OCI-LY7 (cell line): ENCODE results near the gene POLR2M.

ENCODE experiments used
- EZH2phosphoT487 ChIP-seq: fragments of 200-600 bp; sonication (generic); IDR thresholded peaks from 2 replicates; pipeline ENCODE4 v1.6.1; 2018; ENCODE audit warnings: low read depth, borderline replicate concordance, mild to moderate bottlenecking, mixed run types, antibody characterized with exemption, low read length, moderate library complexity, mixed read lengths
- TF ChIP-seq, protein P1 (sequence below): fragments of 200-600 bp; sonication (generic); conservative IDR thresholded peaks from 2 replicates; pipeline ENCODE4 v1.5.1; 2014; ENCODE audit warnings: mild to moderate bottlenecking, antibody characterized with exemption, low read length, moderate library complexity, mixed read lengths

DNA sequence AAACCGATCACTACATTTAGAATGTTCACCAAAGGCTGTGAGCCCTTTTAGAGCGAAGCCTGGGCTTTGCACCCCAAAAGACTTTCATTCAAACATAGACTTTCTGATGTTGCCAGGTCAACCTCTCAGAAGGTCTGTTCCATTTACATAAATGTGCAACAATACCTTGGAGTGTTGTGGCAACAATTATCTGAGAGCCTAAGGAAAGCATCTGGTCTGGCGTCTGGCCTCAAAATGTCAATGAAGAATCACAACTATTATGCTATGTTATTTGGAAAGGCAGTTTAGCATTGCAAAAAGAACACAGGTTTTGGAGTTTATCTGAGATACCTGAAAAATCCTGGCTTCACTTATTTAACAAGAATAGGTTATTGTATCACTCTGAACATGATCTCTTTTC, 50.0 kb downstream of the POLR2M start:
- TF ChIP-seq, protein P1, sequence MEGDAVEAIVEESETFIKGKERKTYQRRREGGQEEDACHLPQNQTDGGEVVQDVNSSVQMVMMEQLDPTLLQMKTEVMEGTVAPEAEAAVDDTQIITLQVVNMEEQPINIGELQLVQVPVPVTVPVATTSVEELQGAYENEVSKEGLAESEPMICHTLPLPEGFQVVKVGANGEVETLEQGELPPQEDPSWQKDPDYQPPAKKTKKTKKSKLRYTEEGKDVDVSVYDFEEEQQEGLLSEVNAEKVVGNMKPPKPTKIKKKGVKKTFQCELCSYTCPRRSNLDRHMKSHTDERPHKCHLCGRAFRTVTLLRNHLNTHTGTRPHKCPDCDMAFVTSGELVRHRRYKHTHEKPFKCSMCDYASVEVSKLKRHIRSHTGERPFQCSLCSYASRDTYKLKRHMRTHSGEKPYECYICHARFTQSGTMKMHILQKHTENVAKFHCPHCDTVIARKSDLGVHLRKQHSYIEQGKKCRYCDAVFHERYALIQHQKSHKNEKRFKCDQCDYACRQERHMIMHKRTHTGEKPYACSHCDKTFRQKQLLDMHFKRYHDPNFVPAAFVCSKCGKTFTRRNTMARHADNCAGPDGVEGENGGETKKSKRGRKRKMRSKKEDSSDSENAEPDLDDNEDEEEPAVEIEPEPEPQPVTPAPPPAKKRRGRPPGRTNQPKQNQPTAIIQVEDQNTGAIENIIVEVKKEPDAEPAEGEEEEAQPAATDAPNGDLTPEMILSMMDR, result no peak
- no peak for TF ChIP-seq EZH2phosphoT487
